NB4 (cell line): ENCODE measurements around the gene ADGRA3.

Experiments used
- CTCF ChIP-seq: IDR thresholded peaks from one replicate; pipeline ENCODE4 v1.5.1; 2012; ENCODE audit warnings: low read depth, low read length
- MYC ChIP-seq: IDR thresholded peaks from 2 replicates; pipeline ENCODE4 v1.6.1; 2011; ENCODE audit warnings: low read depth, low read length
- POLR2A ChIP-seq: IDR thresholded peaks from 2 replicates; pipeline ENCODE4 v1.6.1; 2011; ENCODE audit warnings: mild to moderate bottlenecking; ENCODE audit not compliant: insufficient read length; ENCODE audit errors: extremely low read depth
- TF ChIP-seq, protein P1 (sequence below): IDR thresholded peaks from 2 replicates; pipeline ENCODE4 v1.6.1; 2011; ENCODE audit warnings: low read depth, low read length

GRCh38 chr4:22473268-22473667 is 42.6 kb downstream of the ADGRA3 start:
- TF ChIP-seq CTCF (no peak), POLR2A (no peak), MYC (no peak)
- TF ChIP-seq, protein P1, sequence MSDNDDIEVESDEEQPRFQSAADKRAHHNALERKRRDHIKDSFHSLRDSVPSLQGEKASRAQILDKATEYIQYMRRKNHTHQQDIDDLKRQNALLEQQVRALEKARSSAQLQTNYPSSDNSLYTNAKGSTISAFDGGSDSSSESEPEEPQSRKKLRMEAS = no peak
